GM21786 (cell line): ENCODE results near the gene FCGR3B.
"Not testable (repeated sequence)": the region's sequence is repeated elsewhere in the genome, so short reads cannot be mapped to it uniquely, and the experiment has no call there.

Source experiments
- ATAC-seq: cut with Tn5 transposase; IDR thresholded peaks from one replicate; pipeline ENCODE4 v1.9.1; 2021; ENCODE audit not compliant: unreplicated experiment

The FCGR3B gene

DNA sequence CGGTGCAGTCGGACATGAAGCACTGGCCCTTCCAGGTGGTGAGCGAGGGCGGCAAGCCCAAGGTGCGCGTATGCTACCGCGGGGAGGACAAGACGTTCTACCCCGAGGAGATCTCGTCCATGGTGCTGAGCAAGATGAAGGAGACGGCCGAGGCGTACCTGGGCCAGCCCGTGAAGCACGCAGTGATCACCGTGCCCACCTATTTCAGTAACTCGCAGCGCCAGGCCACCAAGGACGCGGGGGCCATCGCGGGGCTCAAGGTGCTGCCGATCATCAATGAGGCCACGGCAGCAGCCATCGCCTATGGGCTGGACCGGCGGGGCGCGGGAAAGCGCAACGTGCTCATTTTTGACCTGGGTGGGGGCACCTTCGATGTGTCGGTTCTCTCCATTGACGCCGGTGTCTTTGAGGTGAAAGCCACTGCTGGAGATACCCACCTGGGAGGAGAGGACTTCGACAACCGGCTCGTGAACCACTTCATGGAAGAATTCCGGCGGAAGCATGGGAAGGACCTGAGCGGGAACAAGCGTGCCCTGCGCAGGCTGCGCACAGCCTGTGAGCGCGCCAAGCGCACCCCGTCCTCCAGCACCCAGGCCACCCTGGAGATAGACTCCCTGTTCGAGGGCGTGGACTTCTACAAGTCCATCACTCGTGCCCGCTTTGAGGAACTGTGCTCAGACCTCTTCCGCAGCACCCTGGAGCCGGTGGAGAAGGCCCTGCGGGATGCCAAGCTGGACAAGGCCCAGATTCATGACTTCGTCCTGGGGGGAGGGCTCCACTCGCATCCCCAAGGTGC is 24.2 kb downstream of the FCGR3B start:
- not testable (repeated sequence) for ATAC-seq

DNA sequence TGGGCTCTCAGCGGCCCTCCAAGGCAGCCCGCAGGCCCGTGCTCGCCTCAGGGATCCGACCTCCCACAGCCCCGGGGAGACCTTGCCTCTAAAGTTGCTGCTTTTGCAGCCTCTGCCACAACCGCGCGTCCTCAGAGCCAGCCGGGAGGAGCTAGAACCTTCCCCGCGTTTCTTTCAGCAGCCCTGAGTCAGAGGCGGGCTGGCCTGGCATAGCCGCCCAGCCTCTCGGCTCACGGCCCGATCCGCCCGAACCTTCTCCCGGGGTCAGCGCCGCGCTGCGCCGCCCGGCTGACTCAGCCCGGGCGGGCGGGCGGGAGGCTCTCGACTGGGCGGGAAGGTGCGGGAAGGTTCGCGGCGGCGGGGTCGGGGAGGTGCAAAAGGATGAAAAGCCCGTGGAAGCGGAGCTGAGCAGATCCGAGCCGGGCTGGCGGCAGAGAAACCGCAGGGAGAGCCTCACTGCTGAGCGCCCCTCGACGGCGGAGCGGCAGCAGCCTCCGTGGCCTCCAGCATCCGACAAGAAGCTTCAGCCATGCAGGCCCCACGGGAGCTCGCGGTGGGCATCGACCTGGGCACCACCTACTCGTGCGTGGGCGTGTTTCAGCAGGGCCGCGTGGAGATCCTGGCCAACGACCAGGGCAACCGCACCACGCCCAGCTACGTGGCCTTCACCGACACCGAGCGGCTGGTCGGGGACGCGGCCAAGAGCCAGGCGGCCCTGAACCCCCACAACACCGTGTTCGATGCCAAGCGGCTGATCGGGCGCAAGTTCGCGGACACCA is 25.0 kb downstream of the FCGR3B start:
- ATAC-seq = not testable (repeated sequence)

DNA sequence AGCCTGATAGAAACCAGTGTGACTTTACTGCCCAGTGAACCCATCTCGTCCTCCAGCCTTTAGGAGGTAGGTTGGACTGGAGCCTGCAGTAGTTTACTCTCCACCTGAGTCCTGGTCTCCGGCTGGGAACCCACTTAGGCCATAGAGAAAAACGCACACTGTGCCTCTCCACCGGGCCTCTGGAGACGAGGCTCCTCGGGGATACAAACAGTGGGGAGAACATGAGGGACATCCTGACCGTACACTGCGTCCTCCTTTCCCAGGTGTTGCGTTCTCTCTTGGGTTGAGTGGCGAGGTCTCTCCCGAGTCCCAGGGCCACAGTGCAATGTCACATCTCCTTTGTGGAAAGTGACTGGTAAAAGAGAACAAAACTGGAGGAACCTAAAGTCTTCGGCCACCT is 26.0 kb downstream of the FCGR3B start:
- not testable (repeated sequence) for ATAC-seq

DNA sequence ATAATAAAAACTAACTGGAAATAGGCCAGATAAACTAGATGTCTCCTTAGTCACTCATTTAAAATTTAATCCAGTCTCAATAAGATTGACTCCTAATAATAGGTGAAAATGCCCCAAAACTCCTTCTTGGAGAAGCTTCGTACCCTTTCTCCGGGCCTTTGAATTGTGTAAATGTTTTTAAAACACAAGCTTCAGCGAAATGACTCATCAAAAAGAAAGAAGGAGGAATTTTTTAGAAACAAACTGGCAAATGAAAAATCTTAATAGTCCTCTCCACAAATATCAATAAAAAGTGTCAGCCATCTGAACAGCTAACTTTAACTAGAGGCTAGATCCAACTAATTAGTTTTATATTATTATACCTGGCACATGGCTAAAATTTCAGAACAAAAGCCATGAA is 33.9 kb downstream of the FCGR3B start:
- ATAC-seq = not testable (repeated sequence)

DNA sequence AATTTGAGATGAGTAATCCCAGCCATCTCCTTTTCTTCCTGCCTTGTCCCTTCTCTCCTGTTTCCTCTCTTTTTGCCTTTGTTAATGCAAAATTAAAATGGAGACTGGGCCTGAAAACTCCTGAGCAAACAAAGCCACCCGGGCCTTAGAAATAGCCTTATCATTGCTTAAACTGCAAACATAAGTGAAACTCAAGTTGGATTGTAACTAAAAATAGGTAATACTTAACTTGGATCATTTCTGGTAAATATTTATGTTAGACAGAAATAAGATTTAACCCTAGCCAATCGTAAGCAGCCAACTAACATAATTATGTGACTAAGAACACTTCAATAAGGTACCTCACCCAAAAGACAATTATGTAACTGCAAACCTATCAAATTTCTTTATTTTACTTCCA is 35.4 kb downstream of the FCGR3B start:
- ATAC-seq = not testable (repeated sequence)

DNA sequence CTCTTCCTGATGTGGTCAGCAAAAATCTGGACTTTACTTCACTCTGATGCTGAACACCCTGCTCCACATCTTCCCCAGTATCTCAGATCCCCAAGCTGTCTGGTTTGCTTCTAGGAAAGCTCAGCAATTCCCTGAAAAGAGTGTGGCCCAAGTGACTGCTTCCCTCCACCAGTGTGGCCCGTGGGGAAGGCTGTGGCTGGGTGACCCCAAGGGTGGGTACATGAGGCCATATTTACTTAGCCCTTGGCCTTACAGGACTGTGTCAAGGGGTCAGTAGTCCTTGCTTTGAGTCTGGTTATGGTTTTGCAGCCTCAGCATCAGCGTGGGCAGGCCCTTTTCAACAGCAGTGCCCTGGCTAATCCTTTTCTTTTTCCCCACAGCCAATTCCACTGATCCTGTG is 35.8 kb downstream of the FCGR3B start:
- ATAC-seq = not testable (repeated sequence)

DNA sequence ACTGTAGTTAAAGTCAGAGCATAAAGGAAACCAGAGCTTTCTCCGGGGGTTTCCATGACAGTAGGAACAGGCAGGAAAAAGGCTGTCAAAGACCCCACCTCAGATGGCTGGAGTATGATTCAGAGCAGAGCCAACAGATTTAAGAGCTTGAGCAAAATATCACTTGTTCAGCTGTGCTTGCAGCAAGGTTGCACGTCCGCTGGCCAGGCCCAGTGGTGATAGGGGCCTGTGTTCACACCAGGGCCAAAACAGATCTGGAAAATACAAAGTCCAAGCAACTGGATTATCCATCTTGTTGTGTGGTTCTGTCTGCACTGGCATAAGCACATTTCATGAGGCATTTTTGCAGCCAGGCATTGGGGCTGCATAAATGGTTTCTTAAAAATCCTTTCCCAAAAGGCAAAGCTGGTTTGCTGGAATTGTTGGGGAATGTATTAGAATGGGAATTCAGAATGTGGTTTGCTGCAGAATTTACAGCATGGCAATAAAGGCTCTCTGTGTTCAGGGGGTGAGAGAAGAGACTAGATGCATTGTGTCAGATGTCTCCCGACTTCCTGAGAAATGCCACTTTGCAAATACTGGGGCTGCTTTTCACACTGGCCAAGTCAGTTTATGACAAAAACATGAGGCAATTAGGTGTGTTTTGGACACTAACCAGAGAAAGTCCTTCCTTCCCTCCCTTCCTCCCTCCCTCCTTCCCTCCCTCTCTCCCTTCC is 36.5 kb downstream of the FCGR3B start:
- not testable (repeated sequence) for ATAC-seq

DNA sequence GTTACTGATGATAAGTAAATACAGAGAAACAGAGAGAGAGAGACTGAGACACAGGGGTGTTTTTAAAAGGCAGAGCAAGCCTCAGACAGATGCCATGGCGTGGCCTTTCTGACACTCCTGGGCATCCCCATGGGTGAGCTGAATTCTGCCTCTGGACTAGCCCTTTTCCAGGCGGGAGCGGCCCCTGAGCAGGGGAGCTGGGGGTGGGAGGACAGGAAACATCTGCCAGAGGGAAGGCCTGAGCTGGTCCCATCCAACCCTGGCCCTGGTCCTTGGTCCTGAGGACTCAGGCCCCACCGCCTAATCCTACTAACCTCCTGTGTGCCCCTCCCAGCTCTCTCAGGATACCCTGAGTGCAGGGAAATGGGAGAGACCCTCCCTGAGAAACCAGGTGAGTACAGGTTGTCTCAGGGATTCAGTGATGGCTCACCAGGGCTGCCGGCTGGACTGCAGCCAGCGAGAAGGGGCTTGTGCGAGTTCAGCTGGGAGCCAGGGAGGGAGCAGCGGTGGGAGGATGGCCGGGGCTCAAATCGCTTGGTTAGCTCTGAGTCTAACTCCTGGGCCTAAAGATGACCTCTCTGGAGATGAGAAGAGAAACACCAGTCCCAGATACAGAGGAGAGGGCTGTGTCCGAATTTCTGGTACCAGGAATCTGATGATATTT is 37.8 kb downstream of the FCGR3B start:
- ATAC-seq = not testable (repeated sequence)

DNA sequence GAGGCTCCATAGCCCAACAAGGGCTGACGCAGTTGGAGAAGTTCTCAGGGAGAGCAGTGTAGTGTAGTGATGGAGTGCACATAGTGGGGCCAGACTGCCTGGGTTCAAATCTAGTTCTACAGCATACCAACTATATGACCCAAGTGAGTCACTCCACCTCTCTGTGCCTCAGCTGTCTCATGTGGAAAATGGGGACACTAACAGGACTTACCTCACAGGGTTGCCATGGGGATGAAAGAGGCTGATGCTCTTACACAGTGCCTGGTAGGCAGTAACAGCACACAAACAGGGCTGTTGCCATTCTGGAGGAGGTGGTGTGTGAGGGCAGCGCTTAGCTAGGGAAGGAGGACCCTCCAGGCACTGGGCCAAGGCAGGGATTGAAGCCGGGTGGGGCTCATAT is 38.4 kb downstream of the FCGR3B start:
- not testable (repeated sequence) for ATAC-seq

DNA sequence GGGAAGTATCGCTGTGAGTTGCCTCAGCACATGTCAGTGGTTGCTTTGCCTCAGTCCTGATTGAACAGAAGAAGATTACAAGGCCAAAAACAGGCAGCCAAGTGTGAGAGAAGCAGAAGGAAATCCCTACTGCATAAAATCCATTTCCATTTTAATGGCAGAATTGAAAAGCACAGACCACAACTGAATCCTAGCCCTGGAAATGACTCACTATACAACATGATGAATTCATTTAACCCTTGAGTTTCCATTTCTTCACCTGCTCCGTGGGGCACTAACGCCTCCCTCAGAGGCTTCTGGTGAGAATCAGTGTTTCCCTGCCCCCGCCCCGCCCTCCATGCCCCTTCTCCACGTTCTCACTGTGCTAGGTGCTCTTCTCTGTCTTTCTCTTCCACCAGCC is 41.1 kb downstream of the FCGR3B start:
- not testable (repeated sequence) for ATAC-seq

DNA sequence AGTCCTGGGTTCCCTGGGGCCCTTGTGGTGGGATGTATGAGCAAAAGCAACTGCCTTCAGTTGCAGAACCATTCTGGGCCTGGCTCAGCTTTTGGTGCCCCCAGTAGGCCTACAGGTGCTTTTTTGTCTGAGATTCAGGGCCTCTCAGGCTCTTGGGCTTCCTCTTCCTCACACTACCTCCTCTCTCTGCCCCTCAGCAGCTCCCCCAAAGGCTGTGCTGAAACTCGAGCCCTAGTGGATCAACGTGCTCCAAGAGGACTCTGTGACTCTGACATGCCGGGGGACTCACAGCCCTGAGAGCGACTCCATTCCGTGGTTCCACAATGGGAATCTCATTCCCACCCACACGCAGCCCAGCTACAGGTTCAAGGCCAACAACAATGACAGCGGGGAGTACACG is 41.6 kb downstream of the FCGR3B start:
- ATAC-seq = not testable (repeated sequence)

DNA sequence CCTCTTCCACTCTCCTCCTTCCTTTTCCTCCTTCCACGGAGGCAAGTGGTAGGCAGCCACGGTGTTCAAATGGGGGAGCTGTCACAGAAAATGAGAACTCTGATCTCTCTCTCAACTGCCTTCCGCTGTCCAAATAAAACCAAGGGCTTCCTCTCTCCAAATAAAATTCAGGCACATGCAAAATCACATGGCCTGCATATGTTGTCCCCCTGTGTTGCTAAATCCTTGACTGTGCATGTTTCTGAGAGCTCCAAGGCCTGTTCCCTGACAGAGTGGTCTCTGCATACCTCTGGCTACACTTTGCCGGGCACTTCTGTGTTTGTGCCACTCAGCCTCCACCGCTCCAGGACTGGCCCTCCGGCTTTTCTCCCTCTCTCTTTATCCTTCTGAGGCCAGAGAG is 42.4 kb downstream of the FCGR3B start:
- ATAC-seq = not testable (repeated sequence)

DNA sequence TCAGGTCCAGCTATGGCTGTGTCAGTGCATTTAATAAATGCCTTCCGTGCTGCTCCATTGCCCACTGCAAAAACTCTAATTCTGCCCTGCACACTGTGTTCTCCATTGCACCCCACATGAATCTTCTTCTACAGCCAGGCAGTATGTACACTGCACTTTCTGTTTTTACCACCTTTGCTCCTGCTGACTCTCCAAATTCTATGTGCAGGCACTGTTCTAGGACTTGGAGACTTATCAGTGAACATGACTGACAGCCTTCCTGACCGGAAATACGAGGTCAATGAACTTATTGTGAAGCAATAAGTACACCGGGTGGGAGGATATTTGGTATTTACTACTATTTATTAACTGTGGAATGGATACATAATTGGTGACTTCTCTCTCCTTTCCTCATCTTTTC is 48.1 kb downstream of the FCGR3B start:
- ATAC-seq = not testable (repeated sequence)

DNA sequence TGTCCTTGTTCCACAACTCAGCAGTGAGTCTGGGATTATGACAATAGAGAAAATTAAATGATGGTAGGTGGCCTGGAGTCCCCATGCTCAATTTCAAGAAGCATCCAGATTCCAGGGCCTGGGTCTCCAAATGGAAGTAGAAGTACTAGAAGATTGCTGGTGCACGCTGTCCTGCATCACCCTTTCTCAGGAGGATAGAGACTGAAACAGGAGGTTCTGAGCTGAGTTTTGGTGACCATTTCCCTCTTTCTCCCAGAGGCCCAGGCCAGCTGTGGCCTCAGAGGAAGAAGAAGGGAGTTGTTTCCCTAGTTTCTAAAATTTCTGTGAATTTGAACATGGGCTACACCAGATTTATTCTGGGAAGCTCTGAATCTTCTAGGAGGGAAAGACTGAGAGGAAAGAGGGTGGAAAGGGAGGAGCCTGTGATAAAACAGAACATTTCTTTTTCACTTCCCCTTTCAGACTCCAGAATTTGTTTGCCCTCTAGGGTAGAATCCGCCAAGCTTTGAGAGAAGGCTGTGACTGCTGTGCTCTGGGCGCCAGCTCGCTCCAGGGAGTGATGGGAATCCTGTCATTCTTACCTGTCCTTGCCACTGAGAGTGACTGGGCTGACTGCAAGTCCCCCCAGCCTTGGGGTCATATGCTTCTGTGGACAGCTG is 50.0 kb downstream of the FCGR3B start:
- ATAC-seq = peak; percentile 76

DNA sequence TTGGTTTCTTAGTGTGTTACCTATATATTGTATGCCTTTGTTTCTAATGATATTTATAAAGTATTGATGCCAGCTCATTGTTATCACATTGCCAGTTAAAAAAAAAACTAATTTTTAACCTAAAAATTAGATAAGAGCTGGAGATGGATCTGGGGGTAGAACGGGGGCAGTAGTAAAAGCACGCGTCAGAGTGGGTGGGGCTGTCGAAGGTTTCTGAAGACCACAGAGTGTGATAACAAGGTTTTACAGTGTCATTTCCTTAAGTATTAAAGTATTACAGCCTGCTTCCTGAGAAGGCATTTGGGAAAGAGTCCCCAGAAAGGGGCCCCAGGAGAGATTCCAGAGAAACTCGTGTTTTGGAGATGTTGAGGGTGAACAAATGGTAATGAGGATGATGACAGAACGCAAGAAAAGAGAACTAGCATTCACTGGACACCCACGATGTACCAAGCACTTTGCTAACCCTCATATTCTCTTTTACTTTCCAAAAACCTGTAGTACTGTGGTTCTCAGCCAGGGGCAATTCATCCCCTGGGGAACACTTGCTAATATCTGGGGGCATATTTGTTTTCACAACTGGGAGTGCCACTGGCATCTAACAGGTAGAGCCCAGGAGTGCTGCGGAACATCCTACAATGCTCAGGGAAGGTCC is 51.0 kb downstream of the FCGR3B start:
- ATAC-seq = not testable (repeated sequence)

DNA sequence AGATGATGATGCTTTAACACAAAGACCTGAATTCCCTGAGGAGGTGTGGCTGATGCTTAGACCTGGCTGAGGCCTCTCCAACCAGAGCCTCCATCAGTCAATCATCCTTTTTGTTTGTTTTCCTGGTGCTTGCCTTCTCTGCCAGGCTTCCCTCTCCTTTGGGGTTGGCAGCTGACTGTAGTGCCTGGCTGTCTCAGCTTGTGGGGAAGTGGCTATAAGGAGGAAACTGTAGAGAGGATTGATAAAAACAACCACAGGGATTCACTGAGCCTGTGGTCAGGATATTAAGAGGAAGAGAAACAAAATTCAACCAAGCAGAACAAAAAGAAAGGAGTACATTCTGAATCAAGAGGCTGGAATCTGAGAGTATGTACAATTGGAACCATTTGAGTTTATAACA is 54.3 kb downstream of the FCGR3B start:
- not testable (repeated sequence) for ATAC-seq
